Activated CD4-positive, alpha-beta T cell treated with anti-CD3 and anti-CD28 coated beads, Interleukin-2, amount 10 ng/mL, durations not matched to agents 24 days and 14 days (primary cell): Measurements from ENCODE around the gene ITPA. TPM values are rescaled to one million over a fixed set of nuclear protein-coding genes. Genes with fewer than 3 reads are reported as not detected.

Experiments
- total RNA-seq: library from RNA; stranded (reverse); gene quantifications from 2 replicates; pipeline ENCODE4 v1.2.3, GENCODE V29; 2022

The ITPA gene
- total RNA-seq, 1 donor from 2014 or later, result 103 TPM

Other genes with a start within 250 kb of the ITPA start
- 1.7 and 2.7 TPM in 2 replicates for gene GNRH2, start 165.9 kb upstream of the ITPA start, total RNA-seq
- gene MRPS26, start 163.4 kb upstream of the ITPA start, total RNA-seq, result 123 and 130 TPM in 2 replicates
- gene OXT, start 137.9 kb upstream of the ITPA start, total RNA-seq, result 0.73 TPM in 1 of 2 replicates, not detected in the other
- gene AVP, start 124.8 kb upstream of the ITPA start, total RNA-seq, result not detected in 2 replicates
- 24.8 and 26.0 TPM in 2 replicates for gene FASTKD5, start 49.6 kb upstream of the ITPA start, total RNA-seq
- gene UBOX5, start 49.6 kb upstream of the ITPA start, total RNA-seq, result 6.7 and 7.2 TPM in 2 replicates
- 0.54 and 0.69 TPM in 2 replicates for gene LZTS3, start 35.9 kb upstream of the ITPA start, total RNA-seq
- gene DDRGK1, start 4.8 kb upstream of the ITPA start, total RNA-seq, result 59.0 and 70.0 TPM in 2 replicates
- 1.9 and 2.4 TPM in 2 replicates for gene SLC4A11, start 29.7 kb downstream of the ITPA start, total RNA-seq
- gene DNAAF9, start 198.2 kb downstream of the ITPA start, total RNA-seq, result 0.84 and 1.0 TPM in 2 replicates